Adrenal gland (tissue), 5 donors: ENCODE results near the gene TBRG4.

Experiments used
- POLR2A ChIP-seq, 2 donors: fragments of 450-650 bp; IDR thresholded peaks; one replicate each; pipeline ENCODE4 v1.6.1; 2017; ENCODE audit warnings: antibody characterized with exemption in 2 of 2, mild to moderate bottlenecking in 2 of 2, moderate library complexity in 1 of 2
- TF ChIP-seq, protein P1 (sequence below), 6 experiments: fragments of 450-650 bp in 4 of 6; fragments of 200-600 bp in 2 of 6; sonication (generic) in 1 of 6; IDR thresholded peaks; 1 replicate in 5 of 6; 2 replicates in 1 of 6; pipeline versions ENCODE4 v1.5.1 to v1.8.0; 2016 to 2021; ENCODE audit warnings: antibody characterized with exemption in 6 of 6, mild to moderate bottlenecking in 2 of 6, moderate library complexity in 1 of 6
- donor health status: DM: no; HTN: no; CAD: no.

DNA sequence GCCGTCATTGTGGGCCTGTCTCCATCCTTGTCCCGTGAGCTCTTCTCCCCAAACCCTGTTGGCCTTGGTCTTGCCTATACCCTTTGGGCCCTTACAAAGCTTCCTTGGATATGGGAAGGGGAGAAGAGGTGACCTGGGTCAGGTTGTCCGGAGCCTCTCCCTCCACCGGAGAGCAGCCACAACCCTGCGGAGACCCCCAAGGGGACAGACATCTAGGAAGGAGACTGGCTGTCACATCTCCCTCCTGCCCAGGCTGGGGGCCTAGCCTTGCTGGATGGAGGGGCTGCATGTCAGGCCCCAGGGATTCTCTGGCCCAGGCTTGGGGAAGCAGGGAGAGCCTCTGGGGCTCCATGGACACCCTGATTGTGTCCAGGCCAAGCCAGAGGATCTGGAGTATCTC lies 34.6 kb downstream of the TBRG4 start:
- TF ChIP-seq, protein P1, sequence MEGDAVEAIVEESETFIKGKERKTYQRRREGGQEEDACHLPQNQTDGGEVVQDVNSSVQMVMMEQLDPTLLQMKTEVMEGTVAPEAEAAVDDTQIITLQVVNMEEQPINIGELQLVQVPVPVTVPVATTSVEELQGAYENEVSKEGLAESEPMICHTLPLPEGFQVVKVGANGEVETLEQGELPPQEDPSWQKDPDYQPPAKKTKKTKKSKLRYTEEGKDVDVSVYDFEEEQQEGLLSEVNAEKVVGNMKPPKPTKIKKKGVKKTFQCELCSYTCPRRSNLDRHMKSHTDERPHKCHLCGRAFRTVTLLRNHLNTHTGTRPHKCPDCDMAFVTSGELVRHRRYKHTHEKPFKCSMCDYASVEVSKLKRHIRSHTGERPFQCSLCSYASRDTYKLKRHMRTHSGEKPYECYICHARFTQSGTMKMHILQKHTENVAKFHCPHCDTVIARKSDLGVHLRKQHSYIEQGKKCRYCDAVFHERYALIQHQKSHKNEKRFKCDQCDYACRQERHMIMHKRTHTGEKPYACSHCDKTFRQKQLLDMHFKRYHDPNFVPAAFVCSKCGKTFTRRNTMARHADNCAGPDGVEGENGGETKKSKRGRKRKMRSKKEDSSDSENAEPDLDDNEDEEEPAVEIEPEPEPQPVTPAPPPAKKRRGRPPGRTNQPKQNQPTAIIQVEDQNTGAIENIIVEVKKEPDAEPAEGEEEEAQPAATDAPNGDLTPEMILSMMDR (IDR thresholded peaks at IDR 0.05), result no peak
- no peak for TF ChIP-seq POLR2A (IDR thresholded peaks at IDR 0.05)
